Peyer's patch (tissue), 4 donors: ENCODE measurements around the gene TMEM81. TPM values are rescaled to one million over a fixed set of nuclear protein-coding genes. Genes with fewer than 3 reads are reported as not detected.

Experiments
- DNase-seq, 3 donors: peaks; one replicate each; pipeline ENCODE4 v3.0.0-alpha.2; 2017 to 2019
- H3K27ac ChIP-seq, 4 donors: fragments of 200-600 bp; sonication (generic); one replicate each; pipeline ENCODE4 v1.5.1; 2016 to 2019
- H3K27me3 ChIP-seq, 2 donors: fragments of 200-600 bp; sonication (generic); one replicate each; pipeline ENCODE4 v1.5.1; 2019
- H3K36me3 ChIP-seq, 3 donors: fragments of 200-600 bp; sonication (generic); one replicate each; pipeline ENCODE4 v1.5.1; 2016 to 2019
- H3K4me1 ChIP-seq, 4 donors: fragments of 200-600 bp; sonication (generic); one replicate each; pipeline ENCODE4 v1.5.1; 2016 to 2019
- H3K4me3 ChIP-seq, 4 donors: fragments of 200-600 bp; sonication (generic); 1 replicate in 3 of 4; 2 replicates in 1 of 4; pipeline ENCODE4 v1.5.1; 2016 to 2019; ENCODE audit warnings: mild to moderate bottlenecking in 1 of 4
- H3K9me3 ChIP-seq, 4 donors: fragments of 200-600 bp; sonication (generic); one replicate each; pipeline ENCODE4 v1.5.1; 2016 to 2019; ENCODE audit warnings: mild to moderate bottlenecking in 1 of 4
- CTCF ChIP-seq, 6 experiments: fragments of 450-650 bp in 4 of 6; fragments of 200-600 bp in 2 of 6; sonication (generic) in 1 of 6; IDR thresholded peaks; one replicate each; pipeline ENCODE4 v1.5.1; 2017 to 2019; ENCODE audit warnings: antibody characterized with exemption in 6 of 6, mild to moderate bottlenecking in 3 of 6, moderate library complexity in 1 of 6
- POLR2A ChIP-seq, 2 donors: fragments of 450-650 bp; IDR thresholded peaks; one replicate each; pipeline ENCODE4 v1.5.1; 2017; ENCODE audit warnings: antibody characterized with exemption in 2 of 2, mild to moderate bottlenecking in 2 of 2, moderate library complexity in 2 of 2
- total RNA-seq, 4 donors: library from RNA; depleted of rRNA; stranded (reverse); fragments of >200 nt; gene quantifications; one replicate each; pipeline ENCODE4 v1.1.0, GENCODE V29; 2016

Gene TMEM81
- total RNA-seq, 4 donors from 2014 or later, result 0.88 to 3.3 (median 2.6) TPM

- H3K4me3 ChIP-seq, result peak overlapping the region; percentile 80 to 96 (median 88)
- no peaks in the 10 kb centered on the region for H3K9me3 ChIP-seq
- no peaks in the 10 kb centered on the region for H3K27me3 ChIP-seq
- H3K4me1 ChIP-seq, result peaks cover 0 to 25% (median 12%) of the 10 kb centered on the region in 4 donors
- peak overlapping the region; percentile 82 to 97 (median 90) for H3K27ac ChIP-seq
- no peak for DNase-seq
- TF ChIP-seq CTCF (IDR thresholded peaks at IDR 0.05), result no peak
- no peak for TF ChIP-seq POLR2A (IDR thresholded peaks at IDR 0.05)
- H3K36me3 ChIP-seq, result peaks cover 0 to 9% (median 0%) of the 10 kb centered on the region in 3 donors
These were observed 38.2 kb upstream of the TMEM81 start for GRCh38 chr1:205122489-205122882.

- Histone ChIP-seq H3K9me3 (no peaks in the 10 kb centered on the region), H3K27ac (peak within 1 kb of the TSS; percentile 82 to 97 (median 90)), H3K36me3 (peaks cover 0 to 15% (median 0%) of the 10 kb centered on the region in 3 donors), H3K27me3 (no peaks in the 10 kb centered on the region), H3K4me1 (peaks cover 0 to 25% (median 12%) of the 10 kb centered on the region in 4 donors), H3K4me3 (peak within 1 kb of the TSS; percentile 80 to 96 (median 88))
- peak; percentile 21 to 72 (median 61) for TF ChIP-seq CTCF (IDR thresholded peaks at IDR 0.05)
- TF ChIP-seq POLR2A (IDR thresholded peaks at IDR 0.05), result peak; percentile 76 to 77
- DNase-seq, result peak; percentile 92 to 98 (median 92)
These were observed 37.6 kb upstream of the TMEM81 start, which contains the start of gene RBBP5 for GRCh38 chr1:205121660-205122488. Gene RBBP5, minus strand, starts transcription at chr1:205121978. Its CDS starts 105 bp downstream, at chr1:205121873.

- H3K27ac ChIP-seq, result no peak overlapping the region
- peaks cover 0 to 32% (median 0%) of the 10 kb centered on the region in 3 donors for H3K36me3 ChIP-seq
- H3K4me3 ChIP-seq, result no peak overlapping the region
- peaks cover 0 to 25% (median 12%) of the 10 kb centered on the region in 4 donors for H3K4me1 ChIP-seq
- no peak for TF ChIP-seq POLR2A (IDR thresholded peaks at IDR 0.05)
- no peak for TF ChIP-seq CTCF (IDR thresholded peaks at IDR 0.05)
- H3K9me3 ChIP-seq, result no peaks in the 10 kb centered on the region
- DNase-seq, result no peak
- no peaks in the 10 kb centered on the region for H3K27me3 ChIP-seq
These were observed 34.5 kb upstream of the TMEM81 start for GRCh38 chr1:205118752-205119151.

GRCh38 chr1:205111354-205111753 is 27.1 kb upstream of the TMEM81 start:
- no peak overlapping the region for H3K4me3 ChIP-seq
- H3K27me3 ChIP-seq, result no peaks in the 10 kb centered on the region
- no peak for TF ChIP-seq CTCF (IDR thresholded peaks at IDR 0.05)
- no peak for TF ChIP-seq POLR2A (IDR thresholded peaks at IDR 0.05)
- H3K36me3 ChIP-seq, result peaks cover 0 to 79% (median 0%) of the 10 kb centered on the region in 3 donors
- no peak overlapping the region for H3K27ac ChIP-seq
- no peaks in the 10 kb centered on the region for H3K4me1 ChIP-seq
- no peaks in the 10 kb centered on the region for H3K9me3 ChIP-seq
- no peak for DNase-seq

- peaks cover 0 to 89% (median 0%) of the 10 kb centered on the region in 3 donors for H3K36me3 ChIP-seq
- H3K4me1 ChIP-seq, result no peaks in the 10 kb centered on the region
- H3K27me3 ChIP-seq, result no peaks in the 10 kb centered on the region
- H3K4me3 ChIP-seq, result no peak overlapping the region
- no peaks in the 10 kb centered on the region for H3K9me3 ChIP-seq
- no peak overlapping the region for H3K27ac ChIP-seq
- TF ChIP-seq CTCF (IDR thresholded peaks at IDR 0.05), result no peak
- no peak for TF ChIP-seq POLR2A (IDR thresholded peaks at IDR 0.05)
- no peak for DNase-seq
These were observed 25.5 kb upstream of the TMEM81 start for GRCh38 chr1:205109711-205110110.
